AG04449 (cell line): ENCODE results near the gene PDGFB.

Experiments
- CTCF ChIA-PET: fragments of 350-600 bp; formaldehyde crosslinking; extraction: SDS; loops from one replicate; lab custom pipeline; 2021; ENCODE audit warnings: antibody characterized with exemption; lab: Yijun Ruan, JAX
- POLR2A ChIA-PET: fragments of 400-600, 350-600 bp; formaldehyde crosslinking; extraction: SDS; loops from one replicate; lab custom pipeline; 2020; ENCODE audit warnings: antibody characterized with exemption, inconsistent platforms; lab: Yijun Ruan, JAX
- DNase-seq: peaks from one replicate; pipeline ENCODE4 v3.0.0-alpha.2; 2010; ENCODE audit warnings: low read depth, low spot score
- H3K4me3 ChIP-seq: 2 replicates; pipeline ENCODE4 v1.5.1; 2011; ENCODE audit warnings: low read depth, mild to moderate bottlenecking, control low read depth, low read length
- CTCF ChIP-seq: IDR thresholded peaks from one replicate; pipeline ENCODE4 v1.5.1; 2011; ENCODE audit warnings: mild to moderate bottlenecking, moderate library complexity, low read length, control low read depth, inconsistent platforms; ENCODE audit not compliant: insufficient read depth; ENCODE audit errors: missing control alignments

PDGFB gene

GRCh38 chr22:39279170-39279850 is 34.5 kb upstream of the PDGFB start:
- DNase-seq = no peak
- H3K4me3 ChIP-seq = no peak overlapping the region
- ChIA-PET CTCF (interaction anchor here (1.6 to 1.8 kb wide), 3 partner anchors 10 to 37 kb away, joined by 3 to 4 read pairs (median 4); no protein-coding TSS in a partner anchor), POLR2A (no interaction called here)
- TF ChIP-seq CTCF = no peak

- no peak for DNase-seq
- TF ChIP-seq CTCF = no peak
These were observed 33.3 kb upstream of the PDGFB start for GRCh38 chr22:39278040-39278439.

GRCh38 chr22:39277142-39277607 is 32.4 kb upstream of the PDGFB start:
- POLR2A ChIA-PET = interaction anchor here (0.7 kb wide), 1 partner anchor 38 kb away, joined by 3 read pairs; no protein-coding TSS in a partner anchor
- CTCF ChIA-PET = interaction anchor here (1.0 to 2.1 kb wide), 2 partner anchors 39 to 106 kb away, joined by 3 to 4 read pairs; no protein-coding TSS in a partner anchor
- TF ChIP-seq CTCF = no peak
- no peak overlapping the region for H3K4me3 ChIP-seq
- peak; percentile 59 for DNase-seq

More at GRCh38 chr22:39278040-39278439, 33.3 kb upstream of the PDGFB start:
- no peak overlapping the region for H3K4me3 ChIP-seq
- CTCF ChIA-PET = interaction anchor here (1.8 to 2.1 kb wide), 2 partner anchors 38 to 107 kb away, joined by 4 read pairs; no protein-coding TSS in a partner anchor
- POLR2A ChIA-PET = interaction anchor here (1.2 kb wide), 1 partner anchor 42 kb away, joined by 3 read pairs; the partner anchor contains the start of gene RPL3

GRCh38 chr22:39276440-39277141 is 31.8 kb upstream of the PDGFB start:
- no peak for DNase-seq
- ChIA-PET CTCF (interaction anchor here (1.0 to 2.1 kb wide), 2 partner anchors 39 to 105 kb away, joined by 3 to 4 read pairs; no protein-coding TSS in a partner anchor), POLR2A (no interaction called here)
- H3K4me3 ChIP-seq = no peak overlapping the region
- no peak for TF ChIP-seq CTCF

GRCh38 chr22:39275814-39276439 is 31.1 kb upstream of the PDGFB start:
- ChIA-PET CTCF (no interaction called here), POLR2A (no interaction called here)
- TF ChIP-seq CTCF = no peak
- H3K4me3 ChIP-seq = no peak overlapping the region
- no peak for DNase-seq
